Mesendoderm (in vitro differentiated cells): ENCODE data around the gene DLG4.

Experiments used
- DNase-seq: peaks from one replicate; pipeline ENCODE4 v3.0.0; 2013
- H2AK5ac ChIP-seq: 2 replicates; pipeline ENCODE4 v1.6.1; 2013; ENCODE audit warnings: low read length, inconsistent platforms
- H2BK120ac ChIP-seq: 2 replicates; pipeline ENCODE4 v1.6.1; 2013; ENCODE audit warnings: low read depth, mild to moderate bottlenecking, low read length, moderate library complexity, mixed read lengths
- H2BK15ac ChIP-seq: replicated peaks from 2 replicates; pipeline ENCODE4 v1.6.1; 2013; ENCODE audit warnings: low read depth, mild to moderate bottlenecking, moderate library complexity
- H2BK5ac ChIP-seq: 2 replicates; pipeline ENCODE4 v1.6.1; 2013; ENCODE audit warnings: low read length, inconsistent platforms
- H3K18ac ChIP-seq: 2 replicates; pipeline ENCODE4 v1.6.1; 2013; ENCODE audit warnings: mild to moderate bottlenecking, low read length, mixed read lengths
- H3K23ac ChIP-seq: one replicate; pipeline ENCODE4 v1.6.1; 2013; ENCODE audit warnings: low read length
- H3K27ac ChIP-seq: 2 replicates; pipeline ENCODE4 v1.5.1; 2013; ENCODE audit warnings: low read depth, mild to moderate bottlenecking, inconsistent platforms, low read length, moderate library complexity
- H3K27me3 ChIP-seq: 2 replicates; pipeline ENCODE4 v1.6.1; 2013; ENCODE audit warnings: low read length, control low read depth, mild to moderate bottlenecking, inconsistent platforms; ENCODE audit not compliant: insufficient read depth, poor library complexity
- H3K36me3 ChIP-seq: 2 replicates; pipeline ENCODE4 v1.6.1; 2013; ENCODE audit warnings: low read length, inconsistent platforms; ENCODE audit not compliant: control insufficient read depth, insufficient read depth
- H3K4ac ChIP-seq: one replicate; pipeline ENCODE4 v1.6.1; 2013; ENCODE audit warnings: low read depth, mild to moderate bottlenecking, low read length, moderate library complexity
- H3K4me1 ChIP-seq: 2 replicates; pipeline ENCODE4 v1.6.1; 2013; ENCODE audit warnings: low read depth, low read length, inconsistent platforms; ENCODE audit not compliant: control insufficient read depth
- H3K4me2 ChIP-seq: 2 replicates; pipeline ENCODE4 v1.6.1; 2013; ENCODE audit warnings: low read length
- H3K4me3 ChIP-seq: 2 replicates; pipeline ENCODE4 v1.5.1; 2013; ENCODE audit warnings: mild to moderate bottlenecking, low read length
- H3K56ac ChIP-seq: one replicate; pipeline ENCODE4 v1.6.1; 2013; ENCODE audit warnings: low read length
- H3K79me1 ChIP-seq: 2 replicates; pipeline ENCODE4 v1.6.1; 2013; ENCODE audit warnings: low read length, inconsistent platforms
- H3K79me2 ChIP-seq: 2 replicates; pipeline ENCODE4 v1.6.1; 2013; ENCODE audit warnings: mild to moderate bottlenecking, low read length; ENCODE audit not compliant: control insufficient read depth, insufficient read depth
- H3K9ac ChIP-seq: 2 replicates; pipeline ENCODE4 v1.6.1; 2013; ENCODE audit warnings: low read length, inconsistent platforms
- H4K5ac ChIP-seq: one replicate; pipeline ENCODE4 v1.6.1; 2013; ENCODE audit warnings: low read length
- H4K8ac ChIP-seq: one replicate; pipeline ENCODE4 v1.6.1; 2013; ENCODE audit warnings: low read depth, mild to moderate bottlenecking, control low read depth, low read length, moderate library complexity
- WGBS: extraction: QIAGEN DNeasy Blood & Tissue Kit; methylation state at CpG from one replicate; pipeline ENCODE4 v1.1.7; 2013; ENCODE audit warnings: low lambda C conversion rate, missing lambda C conversion rate; ENCODE audit not compliant: insufficient coverage; ENCODE audit errors: extremely low coverage; 5-methylcytosine and 5-hydroxymethylcytosine counted together

Gene DLG4

DNA sequence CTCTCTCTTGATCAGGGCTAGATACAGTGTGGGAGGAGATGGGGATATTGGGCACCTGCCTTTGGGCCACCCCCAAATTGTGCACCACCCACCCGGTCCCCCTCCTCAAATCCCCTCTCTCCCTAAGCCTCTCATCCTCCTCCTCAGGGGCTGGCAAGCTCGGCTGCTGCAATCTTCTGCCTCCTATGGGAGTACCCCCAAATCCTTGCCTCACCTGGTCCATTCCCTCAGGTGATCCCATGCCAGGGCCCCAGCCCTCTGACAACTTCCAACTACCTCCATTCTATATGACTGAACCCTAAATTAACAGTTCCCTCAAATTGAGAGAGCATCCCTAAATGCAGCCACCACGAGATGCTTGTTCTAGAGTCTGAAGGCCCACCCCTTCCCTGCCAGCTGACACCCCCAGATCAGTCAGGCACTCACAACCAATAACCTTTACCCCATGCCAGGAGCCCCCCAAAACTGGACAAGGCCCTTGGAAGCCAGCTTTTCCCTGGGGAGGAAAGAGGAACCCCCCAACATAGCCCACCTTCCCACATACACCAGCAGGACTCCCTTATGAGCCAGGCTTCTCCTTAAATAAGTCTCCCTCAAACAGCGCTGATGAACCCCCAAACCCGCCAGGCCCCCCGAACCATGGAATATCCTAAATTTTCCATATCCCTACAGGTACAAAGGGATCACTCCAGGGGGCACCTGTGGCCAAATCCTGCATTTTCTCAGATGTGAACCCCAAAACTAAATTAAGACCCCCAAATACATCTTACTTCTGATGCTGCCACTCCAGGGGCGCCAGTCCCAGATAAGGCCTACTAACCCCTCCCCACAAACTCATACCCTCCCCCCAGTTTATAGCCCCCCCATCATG is 3.2 kb downstream of the DLG4 start:
- Histone ChIP-seq H3K79me2 (peaks cover 13% of the 10 kb centered on the region), H3K56ac (peak overlapping the region; percentile 83), H3K79me1 (peaks cover 7% of the 10 kb centered on the region), H3K4ac (peak overlapping the region; percentile 78), H3K18ac (peak overlapping the region; percentile 92), H3K4me3 (peak overlapping the region; percentile 16), H4K8ac (no peak overlapping the region), H3K4me1 (peaks cover 17% of the 10 kb centered on the region), H3K9ac (peak overlapping the region; percentile 73), H3K36me3 (no peaks in the 10 kb centered on the region), H2AK5ac (no peak overlapping the region), H2BK15ac (no peak overlapping the region), H3K4me2 (peak overlapping the region; percentile 87), H4K5ac (no peak overlapping the region), H2BK5ac (no peak overlapping the region), H3K27ac (peak overlapping the region; percentile 66), H3K27me3 (no peaks in the 10 kb centered on the region), H2BK120ac (peak overlapping the region; percentile 55), H3K23ac (no peak overlapping the region)
- DNase-seq, result no peak
- WGBS, result no CpG with 5 or more reads among the region's 7 CpGs

DNA sequence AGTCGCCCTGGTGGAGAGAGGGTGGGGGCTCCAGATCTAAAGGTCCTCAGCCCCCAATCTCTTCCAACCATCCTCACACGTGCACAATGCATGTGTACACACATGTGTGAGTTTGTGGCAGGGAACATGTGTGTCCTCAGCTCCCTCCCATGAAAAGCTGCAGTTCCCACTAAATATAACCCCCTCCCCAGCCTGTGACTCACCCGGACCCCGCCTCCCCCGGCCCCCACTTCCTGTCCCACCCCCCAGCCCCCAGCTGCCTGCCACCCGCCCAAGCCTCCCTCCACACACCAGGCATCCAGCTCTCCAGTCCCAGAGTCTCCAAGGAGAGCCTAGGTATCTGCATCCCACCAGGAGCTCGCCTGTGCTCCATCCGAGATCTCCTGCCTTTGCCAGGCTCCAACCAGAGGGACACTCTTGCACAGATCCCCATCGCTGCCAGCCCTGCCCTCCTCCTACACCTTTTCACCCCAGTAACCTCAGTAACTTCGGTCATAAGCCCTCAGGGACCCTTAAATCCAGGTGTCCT is 3.9 kb downstream of the DLG4 start:
- H2BK5ac ChIP-seq, result peak overlapping the region; percentile 25
- peak overlapping the region; percentile 83 for H3K56ac ChIP-seq
- no peak overlapping the region for H3K4ac ChIP-seq
- DNase-seq, result peak; percentile 82
- peak overlapping the region; percentile 87 for H3K4me2 ChIP-seq
- no peak overlapping the region for H2BK15ac ChIP-seq
- H3K27ac ChIP-seq, result peak overlapping the region; percentile 69
- H3K4me3 ChIP-seq, result no peak overlapping the region
- H3K27me3 ChIP-seq, result no peaks in the 10 kb centered on the region
- H2AK5ac ChIP-seq, result no peak overlapping the region
- no CpG with 5 or more reads among the region's 10 CpGs for WGBS
- peaks cover 17% of the 10 kb centered on the region for H3K79me2 ChIP-seq
- peak overlapping the region; percentile 32 for H3K18ac ChIP-seq
- no peak overlapping the region for H4K8ac ChIP-seq
- H3K4me1 ChIP-seq, result peaks cover 20% of the 10 kb centered on the region
- H3K79me1 ChIP-seq, result peaks cover 4% of the 10 kb centered on the region
- H3K9ac ChIP-seq, result peak overlapping the region; percentile 73
- H3K36me3 ChIP-seq, result no peaks in the 10 kb centered on the region
- H2BK120ac ChIP-seq, result no peak overlapping the region
- H3K23ac ChIP-seq, result no peak overlapping the region
- H4K5ac ChIP-seq, result no peak overlapping the region

- Histone ChIP-seq H3K4me3 (no peak overlapping the region), H3K4me1 (peaks cover 20% of the 10 kb centered on the region), H3K18ac (peak overlapping the region; percentile 32), H3K56ac (peak overlapping the region; percentile 69), H2BK5ac (peak overlapping the region; percentile 25), H3K79me2 (peaks cover 18% of the 10 kb centered on the region), H3K4me2 (peak overlapping the region; percentile 55), H3K27me3 (no peaks in the 10 kb centered on the region), H4K8ac (no peak overlapping the region), H3K79me1 (peaks cover 4% of the 10 kb centered on the region), H3K23ac (no peak overlapping the region), H3K4ac (no peak overlapping the region), H2AK5ac (no peak overlapping the region), H4K5ac (no peak overlapping the region), H3K36me3 (no peaks in the 10 kb centered on the region), H2BK15ac (no peak overlapping the region), H3K27ac (peak overlapping the region; percentile 69), H3K9ac (peak overlapping the region; percentile 52), H2BK120ac (no peak overlapping the region)
- DNase-seq, result no peak
- WGBS, result no CpG with 5 or more reads among the region's 9 CpGs
Observed at GRCh38 chr17:7215136-7215638, 4.4 kb downstream of the DLG4 start.

DNA sequence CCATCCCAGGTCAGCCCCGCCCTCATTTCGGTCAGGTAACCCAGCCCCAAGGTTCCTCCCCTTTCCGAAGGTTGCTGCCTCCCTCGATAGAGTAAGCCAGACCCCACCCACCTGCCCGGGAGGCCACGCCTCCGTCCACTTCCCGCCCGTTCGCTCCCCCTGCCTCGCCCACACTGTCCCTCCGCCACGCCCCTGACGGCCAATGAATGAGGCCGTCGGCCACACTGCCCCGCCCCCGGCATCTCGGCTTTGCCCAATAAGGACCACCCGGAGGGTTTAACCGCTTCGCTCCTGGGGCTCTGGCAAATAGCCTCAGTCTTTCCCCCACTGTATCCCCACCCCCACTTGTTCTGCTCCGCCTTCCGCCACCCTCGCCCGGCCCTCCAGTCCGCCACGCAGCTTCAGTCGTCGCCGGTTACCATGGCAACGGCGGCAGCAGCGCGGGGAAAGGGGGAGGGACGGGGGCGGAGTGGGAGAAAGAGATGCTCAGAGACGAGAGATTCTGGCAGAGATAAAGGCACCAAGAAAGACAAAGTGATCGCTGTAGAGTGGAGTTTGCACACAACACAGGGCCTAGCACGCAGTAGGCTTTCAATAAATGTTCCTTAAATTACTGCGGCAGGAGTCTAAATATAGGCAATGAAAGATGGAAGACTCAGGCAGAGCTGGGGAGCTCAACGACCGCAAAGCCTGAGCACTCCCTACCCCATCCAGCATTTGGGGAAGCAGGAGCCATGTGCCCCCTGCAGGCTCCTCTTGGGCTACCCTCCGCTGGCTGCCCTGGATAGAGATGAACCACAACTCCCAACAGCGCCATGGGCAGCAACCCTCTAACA is 5.1 kb downstream of the DLG4 start:
- Histone ChIP-seq H3K4me2 (peak overlapping the region; percentile 61), H4K8ac (no peak overlapping the region), H3K36me3 (no peaks in the 10 kb centered on the region), H3K23ac (no peak overlapping the region), H3K56ac (no peak overlapping the region), H3K4me1 (peaks cover 20% of the 10 kb centered on the region), H2BK15ac (no peak overlapping the region), H3K9ac (peak overlapping the region; percentile 16), H3K18ac (no peak overlapping the region), H4K5ac (no peak overlapping the region), H2AK5ac (no peak overlapping the region), H3K27ac (no peak overlapping the region), H3K4ac (no peak overlapping the region), H3K27me3 (no peaks in the 10 kb centered on the region), H2BK120ac (no peak overlapping the region), H2BK5ac (no peak overlapping the region), H3K79me2 (peaks cover 18% of the 10 kb centered on the region), H3K4me3 (peak overlapping the region; percentile 5), H3K79me1 (peaks cover 4% of the 10 kb centered on the region)
- no CpG with 5 or more reads among the region's 45 CpGs for WGBS
- DNase-seq, result peak; percentile 99

GRCh38 chr17:7213895-7214299 is 5.7 kb downstream of the DLG4 start:
- Histone ChIP-seq H2BK5ac (no peak overlapping the region), H2BK15ac (no peak overlapping the region), H3K4ac (no peak overlapping the region), H3K18ac (no peak overlapping the region), H3K4me3 (no peak overlapping the region), H3K4me2 (peak overlapping the region; percentile 61), H3K27me3 (no peaks in the 10 kb centered on the region), H3K79me1 (peaks cover 7% of the 10 kb centered on the region), H3K27ac (no peak overlapping the region), H2BK120ac (no peak overlapping the region), H2AK5ac (no peak overlapping the region), H3K79me2 (peaks cover 18% of the 10 kb centered on the region), H3K9ac (peak overlapping the region; percentile 62), H4K5ac (no peak overlapping the region), H3K4me1 (peaks cover 24% of the 10 kb centered on the region), H4K8ac (no peak overlapping the region), H3K23ac (no peak overlapping the region), H3K36me3 (no peaks in the 10 kb centered on the region), H3K56ac (peak overlapping the region; percentile 78)
- DNase-seq, result peak; percentile 100
- no CpG with 5 or more reads among the region's 15 CpGs for WGBS
